SU-DHL-6 (cell line): ENCODE results near the gene MTG2.

Experiments used
- H2AFZ ChIP-seq: fragments of 200-600 bp; sonication (generic); 2 replicates; pipeline ENCODE4 v1.6.1; 2014; ENCODE audit warnings: low read depth, mild to moderate bottlenecking, moderate library complexity, mixed read lengths, antibody characterized with exemption, low read length; ENCODE audit not compliant: severe bottlenecking
- H3F3A ChIP-seq: fragments of 200-600 bp; shearing (Covaris generic); 2 replicates; pipeline ENCODE4 v1.6.0; 2016; ENCODE audit warnings: antibody characterized with exemption, mild to moderate bottlenecking; ENCODE audit not compliant: insufficient read depth
- H3K27ac ChIP-seq: fragments of 200-600 bp; sonication (generic); 2 replicates; pipeline ENCODE4 v1.5.1; 2016; ENCODE audit warnings: low read depth, mild to moderate bottlenecking, low read length, moderate library complexity, mixed read lengths
- H3K27me3 ChIP-seq: fragments of 200-600 bp; sonication (generic), shearing (Covaris generic); 2 replicates; pipeline ENCODE4 v1.6.0; 2014; ENCODE audit warnings: mild to moderate bottlenecking, low read length
- H3K36me3 ChIP-seq: fragments of 200-600 bp; sonication (generic); 2 replicates; pipeline ENCODE4 v1.6.1; 2014; ENCODE audit warnings: mild to moderate bottlenecking, low read length, mixed read lengths
- H3K4me2 ChIP-seq: fragments of 300-600, 200-600 bp; shearing (Covaris generic), sonication (generic); 2 replicates; pipeline ENCODE4 v1.6.0; 2014; ENCODE audit warnings: low read length, low read depth, mild to moderate bottlenecking; ENCODE audit not compliant: poor library complexity, severe bottlenecking
- H3K4me3 ChIP-seq: fragments of 200-600 bp; sonication (generic); 2 replicates; pipeline ENCODE4 v1.5.1; 2014; ENCODE audit warnings: antibody characterized with exemption, low read length, mild to moderate bottlenecking, mixed read lengths; ENCODE audit not compliant: insufficient read depth, poor library complexity, severe bottlenecking
- H3K79me2 ChIP-seq: fragments of 200-600 bp; sonication (generic); 2 replicates; pipeline ENCODE4 v1.6.1; 2014; ENCODE audit warnings: mild to moderate bottlenecking, low read length, moderate library complexity; ENCODE audit not compliant: insufficient read depth
- H3K9ac ChIP-seq: fragments of 200-600 bp; sonication (generic); 2 replicates; pipeline ENCODE4 v1.7.0; 2014; ENCODE audit warnings: mild to moderate bottlenecking, low read length
- H3K9me2 ChIP-seq: fragments of 200-600 bp; sonication (generic); replicated peaks from 2 replicates; pipeline ENCODE4 v1.6.1; 2014; ENCODE audit warnings: low read length; ENCODE audit not compliant: insufficient read depth
- H3K9me3 ChIP-seq: fragments of 200-600 bp; sonication (generic); 2 replicates; pipeline ENCODE4 v1.6.1; 2014; ENCODE audit warnings: low read length, mixed read lengths; ENCODE audit not compliant: insufficient read depth
- H4K20me1 ChIP-seq: fragments of 200-600 bp; sonication (generic); 2 replicates; pipeline ENCODE4 v1.6.1; 2014; ENCODE audit warnings: low read depth, mild to moderate bottlenecking, antibody characterized with exemption, low read length, moderate library complexity, mixed read lengths
- CTCF ChIP-seq: fragments of 200-600 bp; sonication (generic); IDR thresholded peaks from one replicate; pipeline ENCODE4 v1.5.1; 2017; ENCODE audit warnings: antibody characterized with exemption, mild to moderate bottlenecking, low read length, moderate library complexity; ENCODE audit not compliant: insufficient read depth, poor library complexity, severe bottlenecking
- EZH2phosphoT487 ChIP-seq: fragments of 200-600 bp; sonication (generic), shearing (Covaris generic); conservative IDR thresholded peaks from 2 replicates; pipeline ENCODE4 v1.6.1; 2018; ENCODE audit warnings: mild to moderate bottlenecking, antibody characterized with exemption, low read length, moderate library complexity, mixed read lengths

The MTG2 gene

GRCh38 chr20:62163485-62163865, 19.4 kb upstream of the MTG2 start:
- Histone ChIP-seq H2AFZ (no peak overlapping the region), H3K36me3 (no peaks in the 10 kb centered on the region)
- TF ChIP-seq EZH2phosphoT487, result no peak
- no peak for TF ChIP-seq CTCF

GRCh38 chr20:62163986-62164762, 18.7 kb upstream of the MTG2 start:
- Histone ChIP-seq H3K4me2 (no peak overlapping the region), H2AFZ (no peak overlapping the region), H3K79me2 (no peaks in the 10 kb centered on the region), H3K9me2 (no peaks in the 10 kb centered on the region), H3K9ac (no peak overlapping the region), H3K27ac (no peak overlapping the region), H3K27me3 (no peaks in the 10 kb centered on the region), H3K9me3 (no peaks in the 10 kb centered on the region), H3K4me3 (no peak overlapping the region), H3F3A (no peaks in the 10 kb centered on the region), H4K20me1 (no peaks in the 10 kb centered on the region), H3K36me3 (no peaks in the 10 kb centered on the region)
- TF ChIP-seq EZH2phosphoT487, result no peak
- no peak for TF ChIP-seq CTCF

More at GRCh38 chr20:62163485-62163865, 19.4 kb upstream of the MTG2 start:
- Histone ChIP-seq H3K9me3 (no peaks in the 10 kb centered on the region), H3K4me3 (no peak overlapping the region), H3K9ac (no peak overlapping the region), H3K9me2 (no peaks in the 10 kb centered on the region), H3K4me2 (no peak overlapping the region), H3K27me3 (no peaks in the 10 kb centered on the region), H3K27ac (no peak overlapping the region), H4K20me1 (no peaks in the 10 kb centered on the region), H3K79me2 (no peaks in the 10 kb centered on the region), H3F3A (no peaks in the 10 kb centered on the region)

DNA sequence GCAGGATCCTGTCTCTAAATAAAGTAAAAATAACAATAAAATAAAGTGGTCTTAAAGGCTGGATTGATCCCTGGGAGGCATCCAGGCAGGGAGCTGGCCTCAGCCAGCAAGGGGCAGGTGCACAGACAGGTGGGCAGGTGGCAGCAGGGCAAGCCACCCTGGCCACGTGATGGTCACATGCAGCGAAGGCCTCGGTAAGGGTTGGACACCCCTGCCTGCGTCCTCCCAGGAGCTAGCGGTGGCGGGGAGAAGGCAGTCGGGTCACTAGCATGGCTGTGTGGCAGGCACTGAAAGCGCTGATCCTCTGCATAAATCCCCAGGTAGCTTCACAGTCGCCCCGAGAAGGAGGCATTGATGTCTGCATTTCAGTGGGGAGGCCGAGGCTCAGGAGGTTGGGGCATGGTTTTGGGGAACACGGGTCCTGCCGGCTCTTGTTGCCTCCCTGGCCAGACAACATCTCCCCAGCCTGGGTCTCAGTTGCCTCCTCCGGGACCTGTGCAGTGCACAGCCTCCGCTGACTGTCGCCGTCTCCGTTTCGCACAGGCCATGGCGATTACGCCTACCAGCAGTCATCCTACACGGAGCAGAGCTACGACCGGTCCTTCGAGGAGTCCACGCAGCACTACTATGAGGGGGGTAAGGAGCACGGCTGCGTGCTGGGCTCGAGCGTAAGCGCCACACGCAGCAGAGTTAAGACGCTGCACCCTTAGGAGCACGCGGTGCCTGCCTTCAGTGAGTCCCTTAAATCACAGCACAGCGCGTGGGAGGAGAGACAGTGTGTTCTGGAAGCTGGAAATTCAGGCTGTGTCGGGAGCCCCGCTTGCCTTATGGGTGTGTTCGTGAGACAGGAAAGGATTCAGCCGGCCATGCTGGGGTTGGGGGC, 17.7 kb upstream of the MTG2 start:
- H3K27me3 ChIP-seq, result no peaks in the 10 kb centered on the region
- no peaks in the 10 kb centered on the region for H4K20me1 ChIP-seq
- no peak overlapping the region for H3K4me2 ChIP-seq
- TF ChIP-seq CTCF, result no peak
- no peak for TF ChIP-seq EZH2phosphoT487
- H3K9me2 ChIP-seq, result no peaks in the 10 kb centered on the region
- no peaks in the 10 kb centered on the region for H3K36me3 ChIP-seq
- no peak overlapping the region for H3K27ac ChIP-seq
- no peak overlapping the region for H2AFZ ChIP-seq
- no peaks in the 10 kb centered on the region for H3K79me2 ChIP-seq
- H3K9me3 ChIP-seq, result no peaks in the 10 kb centered on the region
- no peak overlapping the region for H3K9ac ChIP-seq
- H3K4me3 ChIP-seq, result no peak overlapping the region
- no peaks in the 10 kb centered on the region for H3F3A ChIP-seq
